HepG2 (cell line): ENCODE measurements around the gene EDAR. TPM values are rescaled to one million over a fixed set of nuclear protein-coding genes. Genes with fewer than 3 reads are reported as not detected.
A peak's percentile ranks its signal among the peaks of the same experiment; 100 is the strongest.

Source experiments
- ASH2L ChIP-seq: fragments of 300-600, 200-600 bp; sonication (generic); IDR thresholded peaks from 2 replicates; pipeline ENCODE4 v1.7.0; 2017; ENCODE audit warnings: low read depth, mild to moderate bottlenecking, moderate library complexity, mixed read lengths, low read length; ENCODE audit not compliant: insufficient read length
- KLF16 ChIP-seq, 2 experiments: sonication (generic) in 1 of 2; formaldehyde crosslinking in 1 of 2; IDR thresholded peaks; 2 replicates each; pipeline versions ENCODE4 v1.6.1 to v1.8.0; 2016 to 2023; ENCODE audit warnings: missing genetic modification reagents in 2 of 2, missing compliant biosample characterization in 1 of 2
- MAZ ChIP-seq, 2 experiments: sonication (generic) in 1 of 2; formaldehyde crosslinking in 1 of 2; IDR thresholded peaks; 2 replicates each; pipeline versions ENCODE4 v1.5.0 to v1.6.1; 2012 to 2020; ENCODE audit warnings: low read depth in 2 of 2, mild to moderate bottlenecking in 2 of 2, borderline replicate concordance in 1 of 2, improper control_type of control experiment in 1 of 2, low read length in 1 of 2, missing genetic modification reagents in 1 of 2, moderate library complexity in 1 of 2
- MYNN ChIP-seq: sonication (generic); formaldehyde crosslinking; IDR thresholded peaks from 2 replicates; pipeline ENCODE4 v1.4.0; 2020; ENCODE audit warnings: mild to moderate bottlenecking, low read depth, missing genetic modification reagents
- NFYC ChIP-seq: IDR thresholded peaks from 2 replicates; pipeline ENCODE4 v1.6.1; 2016; ENCODE audit warnings: missing genetic modification reagents, missing compliant biosample characterization
- NR2F1 ChIP-seq, 2 experiments: fragments of 450-650 bp in 1 of 2; formaldehyde crosslinking in 1 of 2; IDR thresholded peaks; 2 replicates each; pipeline versions ENCODE4 v1.5.0 to v1.6.1; 2016 to 2020; ENCODE audit warnings: mild to moderate bottlenecking in 1 of 2, missing compliant biosample characterization in 1 of 2, missing genetic modification reagents in 1 of 2, moderate library complexity in 1 of 2
- SAP130 ChIP-seq: IDR thresholded peaks from 2 replicates; pipeline ENCODE4 v1.6.1; 2016; ENCODE audit warnings: low read depth
- SKI ChIP-seq: fragments of 450-650 bp; IDR thresholded peaks from one replicate; pipeline ENCODE4 v1.6.1; 2018; ENCODE audit warnings: mild to moderate bottlenecking; ENCODE audit not compliant: partially characterized antibody
- SOX13 ChIP-seq, 3 experiments: fragments of 450-650 bp in 1 of 3; sonication (generic) in 1 of 3; formaldehyde crosslinking in 1 of 3; IDR thresholded peaks in 2 of 3; conservative IDR thresholded peaks in 1 of 3; 2 replicates each; pipeline versions ENCODE4 v1.5.0 to v1.6.1; 2016 to 2020; ENCODE audit warnings: antibody characterized with exemption in 1 of 3, mild to moderate bottlenecking in 1 of 3, missing compliant biosample characterization in 1 of 3, missing genetic modification reagents in 1 of 3, moderate library complexity in 1 of 3
- SP140L ChIP-seq: sonication (generic); formaldehyde crosslinking; IDR thresholded peaks from 2 replicates; pipeline ENCODE4 v1.4.0; 2020; ENCODE audit warnings: missing genetic modification reagents, borderline replicate concordance
- TARDBP ChIP-seq: sonication (generic); formaldehyde crosslinking; IDR thresholded peaks from 2 replicates; pipeline ENCODE4 v1.8.0; 2022; ENCODE audit warnings: mild to moderate bottlenecking, missing genetic modification reagents
- ZNF180 ChIP-seq: sonication (generic); formaldehyde crosslinking; IDR thresholded peaks from 2 replicates; pipeline ENCODE4 v1.4.0; 2020; ENCODE audit warnings: low read depth, missing genetic modification reagents, borderline replicate concordance
- ZNF556 ChIP-seq: sonication (generic); formaldehyde crosslinking; IDR thresholded peaks from 2 replicates; pipeline ENCODE4 v1.4.0; 2020; ENCODE audit warnings: mild to moderate bottlenecking, missing genetic modification reagents, borderline replicate concordance
- ZNF768 ChIP-seq: sonication (generic); formaldehyde crosslinking; IDR thresholded peaks from 2 replicates; pipeline ENCODE4 v1.4.0; 2020; ENCODE audit warnings: missing genetic modification reagents
- polyA plus RNA-seq, 8 experiments: library from polyadenylated mRNA; depleted of rRNA in 3 of 8; stranded (reverse) in 7 of 8; unstranded in 1 of 8; fragments of >200 nt; fragmentation: Illumina TruSeq in 4 of 8; extraction: Trizol in 4 of 8; gene quantifications; 2 replicates each; pipeline versions ENCODE4 v1.2.1 to v1.2.3, GENCODE V29; 2011 to 2016; ENCODE audit warnings: low read depth in 4 of 8, missing spikeins in 1 of 8, mixed read lengths in 1 of 8; ENCODE audit not compliant: insufficient read depth in 1 of 8
- total RNA-seq, 5 experiments: library from RNA; depleted of rRNA; stranded (reverse); fragments of >200 nt; fragmentation: Illumina TruSeq; extraction: Trizol; gene quantifications; 2 replicates each; pipeline ENCODE4 v1.2.3, GENCODE V29; 2016; ENCODE audit warnings: low read depth in 1 of 5
- TF ChIP-seq, protein P1 (sequence below): sonication (generic); formaldehyde crosslinking; IDR thresholded peaks from 2 replicates; pipeline ENCODE4 v1.4.0; 2020; ENCODE audit warnings: missing genetic modification reagents, borderline replicate concordance
- TF ChIP-seq, protein P2 (sequence below): IDR thresholded peaks from 2 replicates; pipeline ENCODE4 v1.6.1; 2012; ENCODE audit warnings: low read length, improper control_type of control experiment
- TF ChIP-seq, protein P3 (sequence below): sonication (generic); formaldehyde crosslinking; IDR thresholded peaks from 2 replicates; pipeline ENCODE4 v1.4.0; 2020; ENCODE audit warnings: missing genetic modification reagents
- TF ChIP-seq, protein P4 (sequence below): conservative IDR thresholded peaks from 2 replicates; pipeline ENCODE4 v1.6.1; 2018; ENCODE audit warnings: missing genetic modification reagents
- TF ChIP-seq, protein P5 (sequence below): sonication (generic); IDR thresholded peaks from 2 replicates; pipeline ENCODE4 v1.6.1; 2016; ENCODE audit warnings: low read depth, borderline replicate concordance

Gene EDAR
- total and polyA plus RNA-seq, 2 of the 13 experiments (the other 11 are each of a cell fraction or from before 2014, with no cell fraction given), result not detected

DNA sequence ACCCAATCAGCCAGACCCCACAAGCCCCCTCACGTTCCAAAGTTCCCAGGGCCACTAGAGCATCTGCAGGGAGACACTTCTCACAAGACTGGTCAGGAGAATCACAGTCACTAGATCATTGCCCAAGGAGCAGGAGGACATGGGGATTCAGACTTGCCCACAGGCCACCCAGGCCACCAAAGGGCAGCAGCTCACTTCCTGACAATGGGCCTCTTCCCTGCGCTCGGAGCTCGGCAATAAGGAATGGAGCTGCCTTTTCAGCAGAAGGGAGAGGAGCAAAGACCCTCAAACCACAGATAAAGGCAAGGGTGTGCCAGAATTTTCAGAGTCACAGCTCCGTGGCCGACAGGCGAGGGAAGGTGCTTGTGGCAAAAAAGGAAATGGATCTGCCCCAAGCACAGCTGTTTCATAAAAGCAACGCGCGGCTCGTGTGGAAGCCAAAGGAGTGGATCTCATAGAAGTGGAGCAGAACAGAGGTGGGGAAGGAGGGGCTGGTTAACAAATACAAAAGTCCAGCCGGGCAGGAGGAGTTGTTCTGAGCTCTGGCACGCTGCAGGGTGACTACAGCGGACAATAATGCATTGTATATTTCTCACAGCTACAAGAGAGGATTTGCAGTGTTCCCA lies 72.1 kb downstream of the EDAR start (continued):
- TF ChIP-seq, protein P1, sequence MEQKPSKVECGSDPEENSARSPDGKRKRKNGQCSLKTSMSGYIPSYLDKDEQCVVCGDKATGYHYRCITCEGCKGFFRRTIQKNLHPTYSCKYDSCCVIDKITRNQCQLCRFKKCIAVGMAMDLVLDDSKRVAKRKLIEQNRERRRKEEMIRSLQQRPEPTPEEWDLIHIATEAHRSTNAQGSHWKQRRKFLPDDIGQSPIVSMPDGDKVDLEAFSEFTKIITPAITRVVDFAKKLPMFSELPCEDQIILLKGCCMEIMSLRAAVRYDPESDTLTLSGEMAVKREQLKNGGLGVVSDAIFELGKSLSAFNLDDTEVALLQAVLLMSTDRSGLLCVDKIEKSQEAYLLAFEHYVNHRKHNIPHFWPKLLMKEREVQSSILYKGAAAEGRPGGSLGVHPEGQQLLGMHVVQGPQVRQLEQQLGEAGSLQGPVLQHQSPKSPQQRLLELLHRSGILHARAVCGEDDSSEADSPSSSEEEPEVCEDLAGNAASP (CRISPR knock-in tag), result no peak
- TF ChIP-seq MYNN (CRISPR knock-in tag), result no peak
- 0 out of 2 replicates have a peak, but pooled peaks have one; percentile 12 for TF ChIP-seq SAP130
- TF ChIP-seq, protein P2, sequence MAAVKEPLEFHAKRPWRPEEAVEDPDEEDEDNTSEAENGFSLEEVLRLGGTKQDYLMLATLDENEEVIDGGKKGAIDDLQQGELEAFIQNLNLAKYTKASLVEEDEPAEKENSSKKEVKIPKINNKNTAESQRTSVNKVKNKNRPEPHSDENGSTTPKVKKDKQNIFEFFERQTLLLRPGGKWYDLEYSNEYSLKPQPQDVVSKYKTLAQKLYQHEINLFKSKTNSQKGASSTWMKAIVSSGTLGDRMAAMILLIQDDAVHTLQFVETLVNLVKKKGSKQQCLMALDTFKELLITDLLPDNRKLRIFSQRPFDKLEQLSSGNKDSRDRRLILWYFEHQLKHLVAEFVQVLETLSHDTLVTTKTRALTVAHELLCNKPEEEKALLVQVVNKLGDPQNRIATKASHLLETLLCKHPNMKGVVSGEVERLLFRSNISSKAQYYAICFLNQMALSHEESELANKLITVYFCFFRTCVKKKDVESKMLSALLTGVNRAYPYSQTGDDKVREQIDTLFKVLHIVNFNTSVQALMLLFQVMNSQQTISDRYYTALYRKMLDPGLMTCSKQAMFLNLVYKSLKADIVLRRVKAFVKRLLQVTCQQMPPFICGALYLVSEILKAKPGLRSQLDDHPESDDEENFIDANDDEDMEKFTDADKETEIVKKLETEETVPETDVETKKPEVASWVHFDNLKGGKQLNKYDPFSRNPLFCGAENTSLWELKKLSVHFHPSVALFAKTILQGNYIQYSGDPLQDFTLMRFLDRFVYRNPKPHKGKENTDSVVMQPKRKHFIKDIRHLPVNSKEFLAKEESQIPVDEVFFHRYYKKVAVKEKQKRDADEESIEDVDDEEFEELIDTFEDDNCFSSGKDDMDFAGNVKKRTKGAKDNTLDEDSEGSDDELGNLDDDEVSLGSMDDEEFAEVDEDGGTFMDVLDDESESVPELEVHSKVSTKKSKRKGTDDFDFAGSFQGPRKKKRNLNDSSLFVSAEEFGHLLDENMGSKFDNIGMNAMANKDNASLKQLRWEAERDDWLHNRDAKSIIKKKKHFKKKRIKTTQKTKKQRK, result no peak
- TF ChIP-seq SOX13 (IDR thresholded peaks at IDR 0.05), result no peak
- peak in 1 of 2 experiments; percentile 53; a peak in 1 of 4 replicates for TF ChIP-seq SOX13 (CRISPR knock-in tag; conservative IDR thresholded peaks at IDR 0.05 in 1 of 2, IDR thresholded peaks at IDR 0.05 in 1 of 2)
- TF ChIP-seq ZNF556 (CRISPR knock-in tag), result 0 out of 2 replicates have a peak, but pooled peaks have one; percentile 75
- no peak for TF ChIP-seq NFYC
- no peak for TF ChIP-seq ZNF180 (CRISPR knock-in tag)
- TF ChIP-seq ASH2L, result no peak
- TF ChIP-seq NR2F1 (CRISPR knock-in tag; IDR thresholded peaks at IDR 0.05), result no peak
- TF ChIP-seq, protein P3, sequence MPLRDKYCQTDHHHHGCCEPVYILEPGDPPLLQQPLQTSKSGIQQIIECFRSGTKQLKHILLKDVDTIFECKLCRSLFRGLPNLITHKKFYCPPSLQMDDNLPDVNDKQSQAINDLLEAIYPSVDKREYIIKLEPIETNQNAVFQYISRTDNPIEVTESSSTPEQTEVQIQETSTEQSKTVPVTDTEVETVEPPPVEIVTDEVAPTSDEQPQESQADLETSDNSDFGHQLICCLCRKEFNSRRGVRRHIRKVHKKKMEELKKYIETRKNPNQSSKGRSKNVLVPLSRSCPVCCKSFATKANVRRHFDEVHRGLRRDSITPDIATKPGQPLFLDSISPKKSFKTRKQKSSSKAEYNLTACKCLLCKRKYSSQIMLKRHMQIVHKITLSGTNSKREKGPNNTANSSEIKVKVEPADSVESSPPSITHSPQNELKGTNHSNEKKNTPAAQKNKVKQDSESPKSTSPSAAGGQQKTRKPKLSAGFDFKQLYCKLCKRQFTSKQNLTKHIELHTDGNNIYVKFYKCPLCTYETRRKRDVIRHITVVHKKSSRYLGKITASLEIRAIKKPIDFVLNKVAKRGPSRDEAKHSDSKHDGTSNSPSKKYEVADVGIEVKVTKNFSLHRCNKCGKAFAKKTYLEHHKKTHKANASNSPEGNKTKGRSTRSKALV (CRISPR knock-in tag), result 0 out of 2 replicates have a peak, but pooled peaks have one; percentile 48
- TF ChIP-seq, protein P4, sequence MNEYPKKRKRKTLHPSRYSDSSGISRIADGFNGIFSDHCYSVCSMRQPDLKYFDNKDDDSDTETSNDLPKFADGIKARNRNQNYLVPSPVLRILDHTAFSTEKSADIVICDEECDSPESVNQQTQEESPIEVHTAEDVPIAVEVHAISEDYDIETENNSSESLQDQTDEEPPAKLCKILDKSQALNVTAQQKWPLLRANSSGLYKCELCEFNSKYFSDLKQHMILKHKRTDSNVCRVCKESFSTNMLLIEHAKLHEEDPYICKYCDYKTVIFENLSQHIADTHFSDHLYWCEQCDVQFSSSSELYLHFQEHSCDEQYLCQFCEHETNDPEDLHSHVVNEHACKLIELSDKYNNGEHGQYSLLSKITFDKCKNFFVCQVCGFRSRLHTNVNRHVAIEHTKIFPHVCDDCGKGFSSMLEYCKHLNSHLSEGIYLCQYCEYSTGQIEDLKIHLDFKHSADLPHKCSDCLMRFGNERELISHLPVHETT (CRISPR knock-in tag), result no peak
- TF ChIP-seq, protein P5, sequence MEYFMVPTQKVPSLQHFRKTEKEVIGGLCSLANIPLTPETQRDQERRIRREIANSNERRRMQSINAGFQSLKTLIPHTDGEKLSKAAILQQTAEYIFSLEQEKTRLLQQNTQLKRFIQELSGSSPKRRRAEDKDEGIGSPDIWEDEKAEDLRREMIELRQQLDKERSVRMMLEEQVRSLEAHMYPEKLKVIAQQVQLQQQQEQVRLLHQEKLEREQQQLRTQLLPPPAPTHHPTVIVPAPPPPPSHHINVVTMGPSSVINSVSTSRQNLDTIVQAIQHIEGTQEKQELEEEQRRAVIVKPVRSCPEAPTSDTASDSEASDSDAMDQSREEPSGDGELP, result no peak
- no peak for TF ChIP-seq TARDBP (CRISPR knock-in tag)
- TF ChIP-seq SP140L (CRISPR knock-in tag), result no peak
- no peak for TF ChIP-seq SKI
- no peak for TF ChIP-seq ZNF768 (CRISPR knock-in tag)
- TF ChIP-seq MAZ (IDR thresholded peaks at IDR 0.05; ENCODE audit: borderline replicate concordance, low read depth, low read length), result no peak
- TF ChIP-seq MAZ (CRISPR knock-in tag; IDR thresholded peaks at IDR 0.05; ENCODE audit: low read depth), result no peak
- no peak for TF ChIP-seq KLF16 (CRISPR knock-in tag; IDR thresholded peaks at IDR 0.05)
